Measurements from ENCODE around the gene SYNPO2.

SYNPO2 gene

DNA sequence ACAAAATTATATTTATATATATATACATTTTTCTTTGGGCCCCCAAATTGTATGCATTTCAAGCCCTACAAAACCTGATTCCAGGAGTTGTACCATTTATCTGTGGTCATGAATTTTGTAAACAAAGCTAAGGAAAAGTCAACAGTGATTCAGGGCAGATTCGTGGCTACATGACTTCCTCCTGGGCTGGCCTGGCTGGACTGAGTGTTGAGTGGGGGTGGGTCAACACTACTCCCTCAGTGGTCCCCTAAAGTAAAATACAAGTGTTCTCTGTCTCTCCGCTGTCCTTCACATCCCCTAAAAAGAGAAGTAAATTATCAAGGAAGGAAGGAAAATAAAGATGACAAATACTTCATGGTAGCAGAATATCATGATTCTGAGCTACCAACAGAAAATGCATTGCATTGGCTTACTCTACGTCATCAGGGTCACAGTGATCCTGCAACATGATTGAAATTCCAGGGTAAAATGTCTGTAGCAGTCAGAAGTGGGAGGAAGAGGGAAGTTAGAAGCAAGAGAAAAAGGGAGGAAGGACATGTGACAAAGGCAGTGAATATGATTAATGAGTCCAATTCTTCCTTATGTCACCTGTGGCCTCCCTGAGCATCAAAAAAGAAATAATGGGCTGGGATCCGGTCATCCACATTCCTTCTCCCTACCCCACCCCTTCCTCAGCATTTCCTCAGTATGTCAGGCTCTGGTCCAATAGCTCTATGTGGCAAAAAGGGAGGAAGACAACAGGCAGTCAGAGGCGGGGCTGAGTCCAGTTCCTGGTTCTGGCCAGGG is 204.6 kb downstream of the SYNPO2 start:
- Mint-ChIP-seq H3K4me3 (no peak overlapping the region), H3K27ac (no peak overlapping the region), H3K9me3 (no peaks in the 10 kb centered on the region), H3K27me3 (peaks cover 13% of the 10 kb centered on the region), H3K4me1 (no peaks in the 10 kb centered on the region)
- ATAC-seq (no peak), DNase-seq (no peak)

DNA sequence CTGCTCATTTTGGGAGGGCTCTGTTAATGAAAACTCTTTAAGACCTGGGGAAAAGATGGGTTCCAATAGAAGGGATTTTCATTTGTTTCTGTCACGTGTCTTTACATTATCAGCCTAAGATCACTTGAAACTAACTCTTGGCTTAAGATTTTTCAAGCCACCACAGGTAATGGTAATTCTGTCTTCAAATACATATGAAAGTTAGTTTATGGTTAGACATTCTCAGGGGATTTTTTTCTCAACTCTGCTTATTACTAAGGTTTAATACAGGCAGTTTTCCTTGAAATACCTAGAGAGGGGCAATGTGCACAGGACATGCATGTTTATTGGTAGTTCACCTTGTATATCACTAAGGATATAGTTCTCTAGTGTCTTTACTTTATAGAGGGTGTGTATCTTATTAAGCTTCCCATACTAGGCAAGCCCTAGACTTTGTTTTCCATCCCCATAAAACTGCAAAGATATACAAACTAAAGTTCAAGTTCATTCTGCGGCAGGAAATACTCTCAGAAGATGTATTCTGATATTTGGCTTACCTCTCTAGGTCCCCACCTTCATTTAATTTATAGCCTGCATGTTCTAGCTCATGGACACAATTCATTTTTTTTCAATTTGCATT is 208.7 kb downstream of the SYNPO2 start:
- Mint-ChIP-seq H3K4me1 (no peaks in the 10 kb centered on the region), H3K4me3 (no peak overlapping the region), H3K27ac (no peak overlapping the region), H3K9me3 (no peaks in the 10 kb centered on the region), H3K27me3 (peaks cover 13% of the 10 kb centered on the region)
- ATAC-seq (no peak), DNase-seq (no peak)

DNA sequence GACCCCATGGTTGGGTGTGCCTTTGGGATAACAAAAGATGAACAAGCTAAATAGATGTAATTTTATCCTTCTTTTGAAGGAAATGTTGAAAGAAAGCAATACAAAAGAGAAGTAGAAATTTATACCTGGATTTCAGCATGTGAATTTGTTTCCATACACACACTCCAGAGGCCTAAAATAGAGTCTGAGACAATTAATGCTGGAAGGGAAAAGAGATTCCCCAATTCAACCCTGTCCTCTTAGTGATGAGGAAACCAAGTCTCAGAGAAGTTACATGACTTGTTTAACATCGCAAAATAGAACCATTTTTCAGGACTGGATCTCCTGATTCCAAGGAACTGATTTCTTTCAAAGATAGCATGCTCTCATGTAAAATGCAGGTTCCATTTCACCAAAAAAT is 209.7 kb downstream of the SYNPO2 start:
- DNase-seq (no peak), ATAC-seq (no peak)
- no peaks in the 10 kb centered on the region for H3K4me1 Mint-ChIP-seq
- H3K4me3 Mint-ChIP-seq = no peak overlapping the region
- H3K27ac Mint-ChIP-seq = no peak overlapping the region
- H3K9me3 Mint-ChIP-seq = no peaks in the 10 kb centered on the region
- peaks cover 13% of the 10 kb centered on the region for H3K27me3 Mint-ChIP-seq

DNA sequence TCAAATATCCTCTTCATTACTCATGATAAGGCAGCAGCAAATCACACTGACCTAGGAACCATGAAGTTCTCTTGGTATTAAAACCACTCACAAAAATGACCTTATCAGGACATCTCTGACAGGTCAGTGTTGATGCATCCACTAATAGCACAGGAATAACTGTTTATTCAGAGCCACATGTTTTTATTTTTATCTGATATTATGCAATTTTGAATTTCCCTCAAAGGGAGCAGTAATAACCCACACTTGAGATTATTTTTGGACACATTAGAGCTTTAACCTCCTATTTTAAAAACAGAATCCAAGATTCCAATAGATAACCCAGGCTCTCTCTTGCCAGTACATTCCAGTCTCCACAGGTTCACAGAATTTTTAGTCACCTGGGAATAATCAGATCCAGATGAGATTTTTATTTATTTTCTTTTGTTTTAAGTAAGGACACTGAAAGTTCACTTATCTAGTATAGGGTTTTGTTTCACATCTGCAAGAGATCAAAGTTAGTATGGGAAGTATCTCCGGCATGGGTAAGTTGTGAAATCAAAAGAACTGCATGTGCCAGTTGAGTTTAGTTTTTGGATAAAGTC is 210.7 kb downstream of the SYNPO2 start:
- ATAC-seq (no peak), DNase-seq (no peak)
- no peaks in the 10 kb centered on the region for H3K4me1 Mint-ChIP-seq
- H3K27me3 Mint-ChIP-seq = peaks cover 13% of the 10 kb centered on the region
- H3K9me3 Mint-ChIP-seq = no peaks in the 10 kb centered on the region
- H3K4me3 Mint-ChIP-seq = no peak overlapping the region
- H3K27ac Mint-ChIP-seq = peak overlapping the region in 1 of 2 donors; percentile 50

DNA sequence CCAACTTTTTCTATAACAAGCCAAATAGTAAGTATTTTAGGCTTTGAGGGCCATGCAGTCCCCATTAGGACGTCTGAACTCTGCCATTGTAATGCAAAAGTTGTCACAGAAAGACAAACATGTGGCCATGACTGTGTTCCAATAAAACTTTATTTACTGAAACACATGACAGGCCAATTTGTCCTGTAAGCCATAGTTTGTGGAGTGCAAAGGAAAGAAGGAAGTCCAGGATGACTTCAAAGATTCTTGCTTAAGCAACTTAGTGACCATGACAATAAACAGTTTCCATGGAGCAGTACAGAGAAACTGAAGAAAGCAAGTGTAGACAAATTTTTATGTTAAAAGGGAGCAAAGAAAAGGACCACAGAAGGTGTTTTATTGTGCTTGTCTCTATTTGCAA is 212.0 kb downstream of the SYNPO2 start:
- ATAC-seq (no peak), DNase-seq (no peak)
- Mint-ChIP-seq H3K9me3 (no peaks in the 10 kb centered on the region), H3K4me1 (no peaks in the 10 kb centered on the region), H3K27ac (no peak overlapping the region), H3K4me3 (no peak overlapping the region), H3K27me3 (peaks cover 2% of the 10 kb centered on the region)

DNA sequence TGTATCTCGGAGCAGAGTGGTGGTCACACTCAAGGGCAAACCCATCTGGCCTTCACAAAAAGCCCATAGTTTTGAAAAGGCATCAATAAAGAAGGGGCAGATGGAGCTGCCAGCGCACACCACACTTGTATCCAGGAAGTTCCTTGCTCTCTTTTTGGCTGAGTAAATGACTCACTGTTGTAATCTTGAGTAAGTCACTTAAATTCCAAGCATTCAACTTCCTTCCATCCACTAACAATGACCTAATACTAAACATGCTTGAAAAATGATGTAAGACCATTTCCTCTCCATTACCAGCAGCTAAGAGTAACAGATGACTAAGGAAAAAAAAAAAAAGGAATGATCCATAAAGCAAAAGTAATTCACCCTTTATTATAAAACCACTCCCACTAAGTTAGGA is 214.6 kb downstream of the SYNPO2 start:
- DNase-seq = no peak
- Mint-ChIP-seq H3K9me3 (no peaks in the 10 kb centered on the region), H3K4me3 (no peak overlapping the region), H3K27ac (no peak overlapping the region), H3K4me1 (peaks cover 5% of the 10 kb centered on the region), H3K27me3 (no peaks in the 10 kb centered on the region)
- no peak for ATAC-seq

DNA sequence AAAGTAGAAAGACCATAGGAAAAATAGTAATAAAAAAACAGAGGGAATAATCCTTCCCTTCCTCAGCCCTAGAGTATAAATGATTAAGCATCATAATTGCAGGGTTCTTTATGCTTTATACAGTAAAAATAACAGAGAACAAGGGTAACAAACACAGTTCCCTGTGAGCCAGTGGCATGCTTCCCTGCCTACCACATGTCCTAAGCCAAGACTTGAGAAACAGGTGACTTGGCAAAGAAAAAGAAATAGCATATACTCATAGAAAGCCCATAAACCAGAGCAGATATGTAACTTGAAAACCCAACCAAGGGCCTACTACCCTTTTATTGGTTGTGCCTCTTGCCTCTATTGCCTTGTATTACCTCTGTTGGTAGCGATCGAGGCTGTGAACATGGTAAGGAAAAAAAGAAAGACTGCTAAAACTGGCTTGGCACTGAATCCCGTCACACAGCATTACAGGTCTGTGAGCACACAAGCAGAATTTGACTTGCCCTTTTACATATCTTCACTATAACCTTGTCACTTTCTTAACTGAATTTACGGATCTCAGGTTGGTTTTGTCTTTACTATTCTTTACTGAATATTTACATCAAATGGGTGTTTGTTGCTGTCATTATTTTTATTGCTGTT is 216.1 kb downstream of the SYNPO2 start:
- no peak overlapping the region for H3K27ac Mint-ChIP-seq
- H3K9me3 Mint-ChIP-seq = no peaks in the 10 kb centered on the region
- no peaks in the 10 kb centered on the region for H3K27me3 Mint-ChIP-seq
- peaks cover 5% of the 10 kb centered on the region for H3K4me1 Mint-ChIP-seq
- no peak for DNase-seq
- H3K4me3 Mint-ChIP-seq = no peak overlapping the region
- ATAC-seq = no peak

DNA sequence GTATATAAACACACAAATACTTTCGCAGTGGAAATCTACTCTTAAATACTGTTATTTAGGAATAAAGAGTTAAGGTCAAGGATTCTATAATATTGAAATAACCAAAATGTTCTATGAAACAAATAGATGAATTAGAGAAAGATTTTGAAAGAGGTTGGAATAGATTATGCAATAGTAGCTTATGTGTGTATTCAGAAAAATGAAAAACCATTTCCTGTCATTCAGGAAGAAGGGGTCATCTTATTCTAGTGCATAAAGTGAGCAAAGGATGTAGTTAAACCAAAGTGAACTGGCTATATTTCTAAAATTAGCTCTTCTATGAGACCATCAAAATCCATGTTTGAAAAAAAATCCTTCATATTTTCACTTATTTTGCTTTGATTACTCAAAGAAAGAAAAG is 217.0 kb downstream of the SYNPO2 start:
- Mint-ChIP-seq H3K9me3 (no peaks in the 10 kb centered on the region), H3K27me3 (no peaks in the 10 kb centered on the region), H3K4me3 (no peak overlapping the region), H3K27ac (peak overlapping the region in 1 of 2 donors; percentile 42), H3K4me1 (peaks cover 5% of the 10 kb centered on the region)
- no peak for DNase-seq
- no peak for ATAC-seq

DNA sequence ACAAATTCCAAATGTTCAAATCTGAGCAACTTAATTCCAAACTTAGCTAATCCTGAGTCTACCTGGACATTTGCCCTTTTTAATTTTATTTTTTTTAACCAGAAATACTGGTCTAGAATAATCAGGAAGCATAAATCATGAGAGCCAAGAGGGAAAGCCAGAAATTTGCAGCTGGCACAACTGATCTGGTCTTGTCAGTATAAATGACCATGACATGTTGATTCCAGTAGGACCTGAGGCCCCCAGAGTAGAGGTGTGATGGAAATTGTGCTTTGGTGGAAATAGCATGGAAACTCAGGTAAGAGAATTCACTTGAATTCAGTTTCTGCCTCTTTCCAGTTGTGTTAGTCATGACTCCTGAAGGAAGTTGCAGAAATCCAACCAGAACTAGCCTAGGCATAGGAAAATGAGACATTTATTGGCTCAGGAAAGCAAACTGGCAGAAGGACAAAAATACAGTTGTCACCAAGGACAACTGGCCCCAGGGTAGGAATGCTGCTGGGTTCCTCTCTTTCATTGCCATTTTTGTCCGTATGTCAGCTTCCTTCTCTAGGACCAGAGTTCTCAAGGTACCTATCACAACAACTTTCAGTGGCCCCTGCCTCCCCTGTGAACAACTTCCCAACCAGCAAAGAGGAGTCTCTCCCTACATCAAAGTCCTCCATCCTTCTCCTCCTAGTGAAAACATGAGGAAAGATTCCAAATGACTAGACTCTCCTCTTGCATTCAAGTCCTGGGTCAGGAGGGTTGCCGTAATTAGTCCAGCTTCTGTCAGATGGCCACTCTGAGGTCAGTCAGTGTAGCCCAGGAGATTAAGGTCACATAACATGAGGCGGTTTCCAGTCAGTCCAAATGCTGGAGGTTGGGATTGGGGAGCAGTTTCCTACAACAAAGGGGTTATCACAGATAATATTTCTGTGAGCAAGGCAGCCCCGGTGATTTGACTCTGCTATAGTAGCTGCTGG is 217.7 kb downstream of the SYNPO2 start:
- ATAC-seq (no peak), DNase-seq (no peak)
- Mint-ChIP-seq H3K27ac (no peak overlapping the region), H3K4me1 (peaks cover 5% of the 10 kb centered on the region), H3K9me3 (no peaks in the 10 kb centered on the region), H3K4me3 (no peak overlapping the region), H3K27me3 (no peaks in the 10 kb centered on the region)

DNA sequence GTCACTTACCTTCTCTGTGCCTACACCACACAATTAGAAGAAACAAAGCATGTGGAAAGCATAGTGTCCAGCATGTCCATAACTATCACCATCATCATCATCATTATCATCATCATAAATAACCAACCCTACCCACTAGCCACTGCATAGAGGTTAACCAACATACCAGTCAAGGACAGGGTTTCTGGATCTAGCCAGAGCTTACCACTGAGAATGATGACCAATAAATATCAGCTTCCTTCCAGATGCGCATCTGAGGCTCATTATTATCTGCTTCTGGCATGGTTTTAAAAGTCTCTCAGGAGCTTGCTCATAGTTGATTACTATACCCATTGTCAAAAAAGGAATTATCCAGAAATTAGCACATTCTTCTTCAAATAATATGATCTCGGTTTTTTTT is 221.5 kb downstream of the SYNPO2 start:
- H3K9me3 Mint-ChIP-seq = no peaks in the 10 kb centered on the region
- H3K4me1 Mint-ChIP-seq = peaks cover 5% of the 10 kb centered on the region
- no peaks in the 10 kb centered on the region for H3K27me3 Mint-ChIP-seq
- H3K27ac Mint-ChIP-seq = no peak overlapping the region
- no peak for DNase-seq
- no peak for ATAC-seq
- no peak overlapping the region for H3K4me3 Mint-ChIP-seq

All from stimulated activated naive CD8-positive, alpha-beta T cell treated with anti-CD3 and anti-CD28 coated beads, Interleukin-15, amount 100 ng/mL, for 72 hours (primary cell).